HepG2 (cell line): ENCODE measurements around the gene SFT2D1. TPM values are rescaled to one million over a fixed set of nuclear protein-coding genes. Genes with fewer than 3 reads are reported as not detected.

Experiments
- DMAP1 ChIP-seq: IDR thresholded peaks from 2 replicates; pipeline ENCODE4 v1.6.1; 2016
- FOXA3 ChIP-seq: IDR thresholded peaks from 2 replicates; pipeline ENCODE4 v1.6.1; 2016; ENCODE audit warnings: missing genetic modification reagents, missing compliant biosample characterization
- KDM5B ChIP-seq: sonication (generic); formaldehyde crosslinking; IDR thresholded peaks from 2 replicates; pipeline ENCODE4 v1.4.0; 2020; ENCODE audit warnings: missing genetic modification reagents, mild to moderate bottlenecking, borderline replicate concordance
- MYC ChIP-seq: sonication (generic); formaldehyde crosslinking; IDR thresholded peaks from 2 replicates; pipeline ENCODE4 v1.9.0; 2021; ENCODE audit warnings: missing genetic modification reagents, borderline replicate concordance
- SPEN ChIP-seq: sonication (generic); formaldehyde crosslinking; IDR thresholded peaks from 2 replicates; pipeline ENCODE4 v1.5.1; 2020; ENCODE audit warnings: low read depth, mild to moderate bottlenecking, missing genetic modification reagents
- THAP11 ChIP-seq: IDR thresholded peaks from 2 replicates; pipeline ENCODE4 v1.6.1; 2016; ENCODE audit warnings: missing biosample characterization, missing genetic modification reagents
- ZBTB37 ChIP-seq: sonication (generic); formaldehyde crosslinking; IDR thresholded peaks from 2 replicates; pipeline ENCODE4 v1.4.0; 2020; ENCODE audit warnings: mild to moderate bottlenecking, missing genetic modification reagents
- ZBTB38 ChIP-seq: sonication (generic); formaldehyde crosslinking; IDR thresholded peaks from 2 replicates; pipeline ENCODE4 v1.5.1; 2020; ENCODE audit warnings: mild to moderate bottlenecking, missing genetic modification reagents
- ZBTB40 ChIP-seq, 2 experiments: fragments of 450-650 bp in 1 of 2; sonication (generic) in 1 of 2; formaldehyde crosslinking in 1 of 2; IDR thresholded peaks; 2 replicates each; pipeline versions ENCODE4 v1.6.1 to v1.8.0; 2016 to 2022; ENCODE audit warnings: antibody characterized with exemption in 1 of 2, mild to moderate bottlenecking in 1 of 2, missing genetic modification reagents in 1 of 2
- ZNF280B ChIP-seq: sonication (generic); formaldehyde crosslinking; IDR thresholded peaks from 2 replicates; pipeline ENCODE4 v1.5.0; 2020; ENCODE audit warnings: missing genetic modification reagents, mild to moderate bottlenecking, borderline replicate concordance
- ZNF569 ChIP-seq: sonication (generic); formaldehyde crosslinking; IDR thresholded peaks from 2 replicates; pipeline ENCODE4 v1.5.0; 2020; ENCODE audit warnings: mild to moderate bottlenecking, missing genetic modification reagents, moderate library complexity, borderline replicate concordance
- polyA plus RNA-seq, 8 experiments: library from polyadenylated mRNA; depleted of rRNA in 3 of 8; stranded (reverse) in 7 of 8; unstranded in 1 of 8; fragments of >200 nt; fragmentation: Illumina TruSeq in 4 of 8; extraction: Trizol in 4 of 8; gene quantifications; 2 replicates each; pipeline versions ENCODE4 v1.2.1 to v1.2.3, GENCODE V29; 2011 to 2016; ENCODE audit warnings: low read depth in 4 of 8, missing spikeins in 1 of 8, mixed read lengths in 1 of 8; ENCODE audit not compliant: insufficient read depth in 1 of 8
- total RNA-seq, 5 experiments: library from RNA; depleted of rRNA; stranded (reverse); fragments of >200 nt; fragmentation: Illumina TruSeq; extraction: Trizol; gene quantifications; 2 replicates each; pipeline ENCODE4 v1.2.3, GENCODE V29; 2016; ENCODE audit warnings: low read depth in 1 of 5
- TF ChIP-seq, protein P1 (sequence below): sonication (generic); formaldehyde crosslinking; IDR thresholded peaks from 2 replicates; pipeline ENCODE4 v1.4.0; 2020; ENCODE audit warnings: missing genetic modification reagents
- TF ChIP-seq, protein P2 (sequence below): sonication (generic); formaldehyde crosslinking; IDR thresholded peaks from 2 replicates; pipeline ENCODE4 v1.5.0; 2020; ENCODE audit warnings: missing genetic modification reagents

Gene SFT2D1
- total and polyA plus RNA-seq, 2 of the 13 experiments (the other 11 are each of a cell fraction or from before 2014, with no cell fraction given): 115 to 147 TPM

DNA sequence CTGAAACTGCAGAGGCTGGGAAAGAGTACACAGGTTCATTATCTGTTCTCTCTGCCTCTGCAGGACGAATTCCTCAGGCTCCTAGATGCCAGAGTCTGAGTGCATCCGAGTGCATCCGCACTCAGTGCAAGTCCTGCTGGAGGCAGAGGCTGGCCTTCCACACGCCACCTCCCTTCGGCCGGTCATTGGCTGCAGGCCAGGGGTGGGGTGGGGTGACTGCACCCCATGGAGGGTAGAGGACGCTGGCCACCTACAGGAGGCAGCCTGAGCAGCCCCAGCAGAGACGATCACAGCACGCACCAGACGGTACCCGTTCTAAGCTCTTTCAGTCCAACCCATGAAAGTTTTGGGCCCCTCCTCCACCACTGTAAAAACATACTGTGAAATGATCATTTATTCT is 11.7 kb downstream of the SFT2D1 start (continued):
- TF ChIP-seq ZNF280B (0 out of 2 replicates have a peak, but pooled peaks have one; percentile 54), THAP11 (CRISPR knock-in tag) (peak; percentile 58), KDM5B (CRISPR knock-in tag) (peak; percentile 67; the same call in 1 of the 2 replicates), ZBTB37 (CRISPR knock-in tag) (no peak), MYC (CRISPR knock-in tag) (peak; percentile 60; the same call in 1 of the 2 replicates), ZNF569 (no peak), DMAP1 (CRISPR knock-in tag) (peak; percentile 70; the same call in 1 of the 2 replicates), ZBTB40 (IDR thresholded peaks at IDR 0.05) (no peak), ZBTB40 (CRISPR knock-in tag; IDR thresholded peaks at IDR 0.05) (0 out of 2 replicates have a peak, but pooled peaks have one; percentile 45), ZBTB38 (CRISPR knock-in tag) (peak; percentile 92), FOXA3 (CRISPR knock-in tag) (peak; percentile 47; the same call in 1 of the 2 replicates), SPEN (CRISPR knock-in tag) (peak; percentile 52; the same call in 1 of the 2 replicates)
- TF ChIP-seq, protein P1, sequence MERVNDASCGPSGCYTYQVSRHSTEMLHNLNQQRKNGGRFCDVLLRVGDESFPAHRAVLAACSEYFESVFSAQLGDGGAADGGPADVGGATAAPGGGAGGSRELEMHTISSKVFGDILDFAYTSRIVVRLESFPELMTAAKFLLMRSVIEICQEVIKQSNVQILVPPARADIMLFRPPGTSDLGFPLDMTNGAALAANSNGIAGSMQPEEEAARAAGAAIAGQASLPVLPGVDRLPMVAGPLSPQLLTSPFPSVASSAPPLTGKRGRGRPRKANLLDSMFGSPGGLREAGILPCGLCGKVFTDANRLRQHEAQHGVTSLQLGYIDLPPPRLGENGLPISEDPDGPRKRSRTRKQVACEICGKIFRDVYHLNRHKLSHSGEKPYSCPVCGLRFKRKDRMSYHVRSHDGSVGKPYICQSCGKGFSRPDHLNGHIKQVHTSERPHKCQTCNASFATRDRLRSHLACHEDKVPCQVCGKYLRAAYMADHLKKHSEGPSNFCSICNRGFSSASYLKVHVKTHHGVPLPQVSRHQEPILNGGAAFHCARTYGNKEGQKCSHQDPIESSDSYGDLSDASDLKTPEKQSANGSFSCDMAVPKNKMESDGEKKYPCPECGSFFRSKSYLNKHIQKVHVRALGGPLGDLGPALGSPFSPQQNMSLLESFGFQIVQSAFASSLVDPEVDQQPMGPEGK: peak; percentile 95
- TF ChIP-seq, protein P2, sequence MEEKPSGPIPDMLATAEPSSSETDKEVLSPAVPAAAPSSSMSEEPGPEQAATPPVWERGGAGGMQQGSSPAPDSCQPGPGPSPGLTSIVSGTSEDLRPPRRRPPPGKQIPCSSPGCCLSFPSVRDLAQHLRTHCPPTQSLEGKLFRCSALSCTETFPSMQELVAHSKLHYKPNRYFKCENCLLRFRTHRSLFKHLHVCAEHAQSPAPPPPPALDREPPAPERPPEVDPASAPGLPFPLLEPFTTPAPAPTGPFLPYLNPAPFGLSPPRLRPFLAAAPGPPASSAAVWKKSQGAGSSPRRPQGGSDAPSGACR: peak; percentile 82; the same call in 1 of the 2 replicates
